Lower leg skin (tissue), 4 donors: ENCODE measurements around the gene BHLHE23. TPM values are rescaled to one million over a fixed set of nuclear protein-coding genes. Genes with fewer than 3 reads are reported as not detected.

Experiments used
- total RNA-seq, 4 donors: library from RNA; depleted of rRNA; stranded (reverse); fragments of >200 nt; gene quantifications; one replicate each; pipeline ENCODE4 v1.1.0, GENCODE V29; 2016

The BHLHE23 gene
- total RNA-seq, 4 donors from 2014 or later, result 0.23 TPM; not detected in 3

Other genes with a start within 250 kb of the BHLHE23 start
- gene MRGBP, start 210.5 kb downstream of the BHLHE23 start, total RNA-seq, result 10 to 100 TPM in 3 of 4 donors, 1 to 10 TPM in 1; 9.8 to 13.9 (median 10.2) TPM
- gene OGFR, start 202.1 kb downstream of the BHLHE23 start, total RNA-seq, result 10 to 100 TPM; 50.3 to 76.9 (median 58.5) TPM
- 10 to 100 TPM in 2 of 4 donors, 1 to 10 TPM in 2; 5.6 to 14.1 (median 10.8) TPM for gene COL9A3, start 189.9 kb downstream of the BHLHE23 start, total RNA-seq
- 10 to 100 TPM; 12.1 to 13.9 (median 13.1) TPM for gene TCFL5, start 145.1 kb downstream of the BHLHE23 start, total RNA-seq
- 100 to 1,000 TPM in 1 of 4 donors, 10 to 100 TPM in 3; 54.2 to 105 (median 70.7) TPM for gene DIDO1, start 80.5 kb downstream of the BHLHE23 start, total RNA-seq
- gene GID8, start 68.8 kb downstream of the BHLHE23 start, total RNA-seq, result 10 to 100 TPM; 39.6 to 59.3 (median 44.2) TPM
- gene SLC17A9, start 54.3 kb downstream of the BHLHE23 start, total RNA-seq, result 1 to 10 TPM in 2 of 4 donors, under 1 TPM in 2; 0.46 to 1.1 (median 0.73) TPM
- gene YTHDF1, start 209.2 kb upstream of the BHLHE23 start, total RNA-seq, result 10 to 100 TPM; 28.1 to 32.2 (median 30.6) TPM
- gene BIRC7, start 228.9 kb upstream of the BHLHE23 start, total RNA-seq, result 1 to 10 TPM in 2 of 4 donors, under 1 TPM in 1, not detected in 1; 0.53 to 2.5 (median 1.4) TPM
- gene NKAIN4, start 247.5 kb upstream of the BHLHE23 start, total RNA-seq, result 1 to 10 TPM in 1 of 4 donors, under 1 TPM in 1, not detected in 2; 0.23 to 1.1 TPM